ENCODE measurements around the gene ADORA3. TPM values are rescaled to one million over a fixed set of nuclear protein-coding genes. Genes with fewer than 3 reads are reported as not detected.

The ADORA3 gene
- total and polyA plus RNA-seq, 10 of the 15 experiments (the other 5 are each of a cell fraction or from before 2014, with no cell fraction given), result 0.14 to 0.29 (median 0.18) TPM; not detected in 2

GRCh38 chr1:111475701-111476100 is 27.7 kb downstream of the ADORA3 start:
- Histone ChIP-seq H3K9me3 (replicated peaks; ENCODE audit: control insufficient read depth, insufficient read depth, low read length) (no peaks in the 10 kb centered on the region), H3K4me2 (ENCODE audit: control insufficient read depth, insufficient read depth) (peak overlapping the region; percentile 68), H2AFZ (ENCODE audit: control insufficient read depth, low read depth, low read length) (no peak overlapping the region), H3K9ac (ENCODE audit: control insufficient read depth, insufficient read depth, low read length) (no peak overlapping the region), H3K4me1 (ENCODE audit: control insufficient read depth, insufficient read depth, low read length) (peaks cover 37% of the 10 kb centered on the region), H3K36me3 (ENCODE audit: control insufficient read depth in 2 of 2, insufficient read depth in 2 of 2, low read length in 1 of 2) (no peaks in the 10 kb centered on the region), H3K79me2 (ENCODE audit: control insufficient read depth, insufficient read depth, low read length) (no peaks in the 10 kb centered on the region), H3K4me3 (no peak overlapping the region; the same call in 1 of the 2 replicates), H3K27me3 (replicated peaks in 1 of 2; ENCODE audit: control insufficient read depth in 2 of 2, insufficient read depth in 2 of 2, low read length in 1 of 2) (no peaks in the 10 kb centered on the region), H3K27ac (ENCODE audit: control insufficient read depth, insufficient read depth) (peak overlapping the region; percentile 35; the same call in 1 of the 2 replicates), H4K20me1 (ENCODE audit: control insufficient read depth, insufficient read depth) (no peaks in the 10 kb centered on the region)
- intact Hi-C loops (cut with micrococcal nuclease; ENCODE audit: unreplicated experiment), result loop anchor here (10.0 kb wide), 2 partner anchors 61 to 251 kb away; partner anchors contain the start of gene CHI3L2
- BruUV-seq (replicated peaks), result no TSS peak
- DNase-seq (ENCODE audit: low read depth, low spot score) (peak; percentile 47), ATAC-seq (peak; percentile 76), FAIRE-seq (peak; percentile 49)
- 90% methylated on average over 5 of the region's 5 CpGs for WGBS (ENCODE audit: insufficient coverage, insufficient replicate concordance, low lambda C conversion rate, missing lambda C conversion rate)
- TF ChIP-seq HCFC1 (IDR thresholded peaks at IDR 0.05; ENCODE audit: low read length) (no peak), CBFB (IDR thresholded peaks at IDR 0.05; ENCODE audit: low read depth) (peak; percentile 54; the same call in 1 of the 2 replicates), RUNX3 (IDR thresholded peaks at IDR 0.05; ENCODE audit: low read length) (peak; percentile 93), FOXM1 (IDR thresholded peaks at IDR 0.05; ENCODE audit: low read depth, low read length) (0 out of 2 replicates have a peak, but pooled peaks have one; percentile 33), NR2F1 (conservative IDR thresholded peaks at IDR 0.05) (peak; percentile 60; the same call in 1 of the 2 replicates), MEF2B (IDR thresholded peaks at IDR 0.05; ENCODE audit: partially characterized antibody, poor library complexity, severe bottlenecking) (no peak), SREBF1 (IDR thresholded peaks at IDR 0.05; ENCODE audit: low read length) (no peak), IKZF1 (conservative IDR thresholded peaks at IDR 0.05) (0 out of 2 replicates have a peak, but pooled peaks have one; percentile 24), JUNB (IDR thresholded peaks at IDR 0.05) (peak; percentile 27; the same call in 1 of the 2 replicates), MTA2 (IDR thresholded peaks at IDR 0.05; ENCODE audit: low read depth) (peak; percentile 54; the same call in 1 of the 2 replicates), HDAC6 (IDR thresholded peaks at IDR 0.05; ENCODE audit: unreplicated experiment) (no peak), MYB (IDR thresholded peaks at IDR 0.05; ENCODE audit: borderline replicate concordance, low read depth, low read length) (no peak), BCL11A (IDR thresholded peaks at IDR 0.05; ENCODE audit: low read depth, low read length) (peak; percentile 59; the same call in 1 of the 2 replicates), NFIC (IDR thresholded peaks at IDR 0.05; ENCODE audit: low read depth, low read length) (peak; percentile 50; the same call in 1 of the 2 replicates), BHLHE40 (IDR thresholded peaks at IDR 0.05; ENCODE audit: borderline replicate concordance in 1 of 2, low read depth in 2 of 2, low read length in 1 of 2) (peak in 1 of 2 experiments; percentile 33; a peak in 1 of 4 replicates), IKZF2 (IDR thresholded peaks at IDR 0.05) (peak in 1 of 2 experiments; percentile 12; a peak in 2 of 4 replicates)
- TF ChIP-seq, protein P1, sequence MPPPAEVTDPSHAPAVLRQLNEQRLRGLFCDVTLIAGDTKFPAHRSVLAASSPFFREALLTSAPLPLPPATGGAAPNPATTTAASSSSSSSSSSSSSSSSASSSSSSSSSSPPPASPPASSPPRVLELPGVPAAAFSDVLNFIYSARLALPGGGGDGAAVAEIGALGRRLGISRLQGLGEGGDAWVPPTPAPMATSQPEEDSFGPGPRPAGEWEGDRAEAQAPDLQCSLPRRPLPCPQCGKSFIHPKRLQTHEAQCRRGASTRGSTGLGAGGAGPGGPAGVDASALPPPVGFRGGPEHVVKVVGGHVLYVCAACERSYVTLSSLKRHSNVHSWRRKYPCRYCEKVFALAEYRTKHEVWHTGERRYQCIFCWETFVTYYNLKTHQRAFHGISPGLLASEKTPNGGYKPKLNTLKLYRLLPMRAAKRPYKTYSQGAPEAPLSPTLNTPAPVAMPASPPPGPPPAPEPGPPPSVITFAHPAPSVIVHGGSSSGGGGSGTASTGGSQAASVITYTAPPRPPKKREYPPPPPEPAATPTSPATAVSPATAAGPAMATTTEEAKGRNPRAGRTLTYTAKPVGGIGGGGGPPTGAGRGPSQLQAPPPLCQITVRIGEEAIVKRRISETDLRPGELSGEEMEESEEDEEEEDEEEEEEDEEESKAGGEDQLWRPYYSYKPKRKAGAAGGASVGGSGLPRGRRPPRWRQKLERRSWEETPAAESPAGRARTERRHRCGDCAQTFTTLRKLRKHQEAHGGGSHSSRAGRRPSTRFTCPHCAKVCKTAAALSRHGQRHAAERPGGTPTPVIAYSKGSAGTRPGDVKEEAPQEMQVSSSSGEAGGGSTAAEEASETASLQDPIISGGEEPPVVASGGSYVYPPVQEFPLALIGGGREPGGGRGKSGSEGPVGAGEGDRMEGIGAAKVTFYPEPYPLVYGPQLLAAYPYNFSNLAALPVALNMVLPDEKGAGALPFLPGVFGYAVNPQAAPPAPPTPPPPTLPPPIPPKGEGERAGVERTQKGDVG (CRISPR knock-in tag; IDR thresholded peaks at IDR 0.05), result no peak
- TF ChIP-seq, protein P2, sequence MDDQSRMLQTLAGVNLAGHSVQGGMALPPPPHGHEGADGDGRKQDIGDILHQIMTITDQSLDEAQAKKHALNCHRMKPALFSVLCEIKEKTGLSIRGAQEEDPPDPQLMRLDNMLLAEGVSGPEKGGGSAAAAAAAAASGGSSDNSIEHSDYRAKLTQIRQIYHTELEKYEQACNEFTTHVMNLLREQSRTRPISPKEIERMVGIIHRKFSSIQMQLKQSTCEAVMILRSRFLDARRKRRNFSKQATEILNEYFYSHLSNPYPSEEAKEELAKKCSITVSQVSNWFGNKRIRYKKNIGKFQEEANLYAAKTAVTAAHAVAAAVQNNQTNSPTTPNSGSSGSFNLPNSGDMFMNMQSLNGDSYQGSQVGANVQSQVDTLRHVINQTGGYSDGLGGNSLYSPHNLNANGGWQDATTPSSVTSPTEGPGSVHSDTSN (IDR thresholded peaks at IDR 0.05; ENCODE audit: insufficient replicate concordance, low read depth, low read length), result no peak
- CTCF ChIA-PET, result interaction anchor here (0.6 to 8.7 kb wide), 9 partner anchors 10 to 291 kb away, joined by 3 to 119 read pairs (median 4); no protein-coding TSS in a partner anchor
- in situ Hi-C loops (cut with MboI), result loop anchor here (25.0 kb wide), 1 partner anchor 887 kb away; no protein-coding TSS in a partner anchor
- POLR2A ChIA-PET, result interaction anchor here (0.6 to 1.9 kb wide), 3 partner anchors 20 to 212 kb away, joined by 3 to 13 read pairs (median 4); no protein-coding TSS in a partner anchor
- RAD21 ChIA-PET (ENCODE audit: unreplicated experiment), result interaction anchor here (0.6 to 5.5 kb wide), 12 partner anchors 13 to 292 kb away, joined by 3 to 48 read pairs (median 3); partner anchors contain the start of genes ATP5PB, INKA2, OVGP1 and WDR77
- SMC1A ChIA-PET (ENCODE audit: uncharacterized antibody, unreplicated experiment), result interaction anchor here (0.5 to 12.1 kb wide), 15 partner anchors 10 to 1592 kb away, joined by 3 to 128 read pairs (median 7); no protein-coding TSS in a partner anchor
